ENCODE measurements around the gene JARID2. TPM values are rescaled to one million over a fixed set of nuclear protein-coding genes. Genes with fewer than 3 reads are reported as not detected.

Gene JARID2
- total and polyA plus RNA-seq, 9 of the 15 experiments (the other 6 are each of a cell fraction or from before 2014, with no cell fraction given): 5.0 to 29.0 (median 15.6) TPM

DNA sequence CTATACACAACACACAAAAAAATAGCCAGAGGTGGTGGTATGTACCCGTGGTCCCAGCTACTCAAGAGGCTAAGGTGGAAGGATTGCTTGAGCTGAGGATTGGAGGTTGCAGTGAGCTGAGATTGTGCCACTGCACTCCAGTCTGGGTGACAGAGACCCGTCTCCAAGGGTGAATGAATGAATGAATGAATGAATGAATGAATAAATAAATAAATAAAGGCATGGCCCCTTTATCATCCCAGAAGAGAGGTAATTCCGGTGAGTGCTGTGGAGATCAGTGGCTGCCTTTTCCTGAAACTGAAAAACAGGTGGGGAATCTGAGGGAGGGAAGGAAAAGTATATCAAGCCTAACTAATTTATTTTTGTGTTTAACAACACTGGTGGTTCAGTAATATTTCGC, 90.0 kb downstream of the JARID2 start:
- no TSS peak for BruUV-seq (replicated peaks)
- FAIRE-seq: no peak
- peaks cover 9% of the 10 kb centered on the region for H3K9me1 ChIP-seq (ENCODE audit: control insufficient read depth, insufficient read depth, low read length)
- peaks cover 94% of the 10 kb centered on the region for H3K79me2 ChIP-seq (ENCODE audit: control insufficient read depth, insufficient read depth, low read length)
- CTCF ChIA-PET (ENCODE audit: low intra/inter-chr PET ratio): no interaction called here
- H3K4me1 ChIP-seq (replicated peaks in 1 of 2; ENCODE audit: control insufficient read depth in 2 of 2, insufficient read depth in 2 of 2, low read length in 2 of 2): peaks cover 19 to 39% of the 10 kb centered on the region in 2 experiments
- TF ChIP-seq TRIM24 (IDR thresholded peaks at IDR 0.05): no peak
- TF ChIP-seq ZNF24 (IDR thresholded peaks at IDR 0.05): peak; percentile 92
- no peak for ATAC-seq
- H4K20me1 ChIP-seq (replicated peaks; ENCODE audit: control insufficient read depth, insufficient read depth, low read length): peaks cover 62% of the 10 kb centered on the region
- no peaks in the 10 kb centered on the region for H3K9me3 ChIP-seq (replicated peaks; ENCODE audit: control insufficient read depth, insufficient read depth, low read depth, low read length)
- DNase-seq (ENCODE audit: extremely low read depth in 1 of 4, low spot score in 3 of 4): no peak
- WGBS (ENCODE audit: insufficient coverage, low coverage, missing lambda C conversion rate): 66% methylated on average over 4 of the region's 4 CpGs
- H3K27me3 ChIP-seq (ENCODE audit: control insufficient read depth in 2 of 2, insufficient read depth in 2 of 2, low read length in 2 of 2): no peaks in the 10 kb centered on the region
- in situ Hi-C loops (cut with MboI): no loop called here
- H2AFZ ChIP-seq (ENCODE audit: low read depth, low read length): no peak overlapping the region
- H3K4me2 ChIP-seq (ENCODE audit: insufficient read depth, low read length): no peak overlapping the region
- H3K27ac ChIP-seq (ENCODE audit: extremely low read depth, low read depth, low read length): no peak overlapping the region
- H3K9ac ChIP-seq (ENCODE audit: insufficient read depth in 1 of 2, low read depth in 2 of 2, low read length in 2 of 2): no peak overlapping the region
- H3K36me3 ChIP-seq (ENCODE audit: control insufficient read depth, insufficient read depth, low read length): no peaks in the 10 kb centered on the region; the same call in 2 of the 3 replicates
- H3K4me3 ChIP-seq: no peak overlapping the region
- intact Hi-C loops (cut with micrococcal nuclease): loop anchor here (5.0 kb wide), 1 partner anchor 84 kb away; no protein-coding TSS in a partner anchor
- POLR2A ChIA-PET: interaction anchor here (0.7 to 1.4 kb wide), 4 partner anchors 8 to 46 kb away, joined by 3 to 4 read pairs (median 4); no protein-coding TSS in a partner anchor

DNA sequence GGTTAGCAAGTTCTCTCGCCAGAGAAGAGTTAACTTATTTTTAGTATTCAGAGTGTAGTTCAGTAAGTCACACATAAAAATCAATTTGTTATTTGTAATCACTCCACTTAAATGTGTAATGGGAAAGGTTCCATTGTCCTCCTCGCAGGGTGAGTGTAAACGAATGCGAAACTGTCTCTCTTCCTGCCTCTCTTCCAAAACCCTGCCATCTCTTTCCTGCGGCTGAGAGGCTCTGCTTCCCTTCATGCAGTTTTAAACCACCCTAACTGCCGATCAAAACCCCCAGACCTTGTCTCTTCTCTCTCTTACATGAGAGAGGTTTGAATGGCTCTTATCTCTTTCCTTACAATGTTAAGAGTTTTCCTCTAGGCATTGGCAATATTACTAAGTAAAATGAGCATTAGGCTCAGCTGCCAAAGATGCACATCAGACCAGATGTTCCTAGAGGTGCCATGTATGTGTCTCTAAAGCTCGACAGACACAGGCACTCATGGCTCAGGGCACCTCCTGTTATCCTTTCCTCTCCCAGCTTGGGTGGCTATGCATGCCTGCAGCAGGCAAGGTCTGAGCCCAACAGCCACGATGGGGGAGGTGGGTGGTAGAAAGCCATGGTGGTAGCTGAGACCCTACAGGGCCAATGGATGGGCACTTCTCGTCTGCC, 91.2 kb downstream of the JARID2 start:
- no TSS peak for BruUV-seq (replicated peaks)
- H3K4me3 ChIP-seq: no peak overlapping the region
- H3K4me2 ChIP-seq (ENCODE audit: insufficient read depth, low read length): peak overlapping the region; percentile 35; the same call in 1 of the 2 replicates
- TF ChIP-seq, protein P1, sequence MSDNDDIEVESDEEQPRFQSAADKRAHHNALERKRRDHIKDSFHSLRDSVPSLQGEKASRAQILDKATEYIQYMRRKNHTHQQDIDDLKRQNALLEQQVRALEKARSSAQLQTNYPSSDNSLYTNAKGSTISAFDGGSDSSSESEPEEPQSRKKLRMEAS (CRISPR knock-in tag; IDR thresholded peaks at IDR 0.05): peak; percentile 14; the same call in 1 of the 2 replicates
- no peak for TF ChIP-seq SMAD3 (CRISPR knock-in tag; conservative IDR thresholded peaks at IDR 0.05)
- 0 out of 4 replicates have a peak, but pooled peaks of 1 of the 2 experiments have one; percentile 33 for TF ChIP-seq TEAD1 (CRISPR knock-in tag; IDR thresholded peaks at IDR 0.05)
- no peak for TF ChIP-seq ZBTB17 (CRISPR knock-in tag; IDR thresholded peaks at IDR 0.05)
- no peak for TF ChIP-seq CREBBP (IDR thresholded peaks at IDR 0.05; ENCODE audit: low read depth, low read length)
- 43% methylated on average over 9 of the region's 9 CpGs for WGBS (ENCODE audit: insufficient coverage, low coverage, missing lambda C conversion rate)
- H3K9ac ChIP-seq (ENCODE audit: insufficient read depth in 1 of 2, low read depth in 2 of 2, low read length in 2 of 2): peak overlapping the region in 1 of 2 experiments; percentile 53; a peak in 1 of 4 replicates
- no peaks in the 10 kb centered on the region for H3K27me3 ChIP-seq (ENCODE audit: control insufficient read depth in 2 of 2, insufficient read depth in 2 of 2, low read length in 2 of 2)
- peaks cover 9% of the 10 kb centered on the region for H3K9me1 ChIP-seq (ENCODE audit: control insufficient read depth, insufficient read depth, low read length)
- FAIRE-seq: no peak
- intact Hi-C loops (cut with micrococcal nuclease) (loop anchor here (5.0 kb wide), 1 partner anchor 85 kb away; no protein-coding TSS in a partner anchor), in situ Hi-C loops (cut with MboI) (no loop called here)
- H3K27ac ChIP-seq (ENCODE audit: extremely low read depth, low read depth, low read length): no peak overlapping the region
- no peaks in the 10 kb centered on the region; the same call in 2 of the 3 replicates for H3K36me3 ChIP-seq (ENCODE audit: control insufficient read depth, insufficient read depth, low read length)
- H3K79me2 ChIP-seq (ENCODE audit: control insufficient read depth, insufficient read depth, low read length): peaks cover 94% of the 10 kb centered on the region
- H2AFZ ChIP-seq (ENCODE audit: low read depth, low read length): no peak overlapping the region
- H3K9me3 ChIP-seq (replicated peaks; ENCODE audit: control insufficient read depth, insufficient read depth, low read depth, low read length): no peaks in the 10 kb centered on the region
- DNase-seq (ENCODE audit: extremely low read depth in 1 of 4, low spot score in 3 of 4): no peak
- H4K20me1 ChIP-seq (replicated peaks; ENCODE audit: control insufficient read depth, insufficient read depth, low read length): peaks cover 61% of the 10 kb centered on the region
- ChIA-PET CTCF (ENCODE audit: low intra/inter-chr PET ratio) (no interaction called here), POLR2A (interaction anchor here (0.9 to 1.4 kb wide), 3 partner anchors 9 to 33 kb away, joined by 3 to 4 read pairs (median 3); no protein-coding TSS in a partner anchor)
- H3K4me1 ChIP-seq (replicated peaks in 1 of 2; ENCODE audit: control insufficient read depth in 2 of 2, insufficient read depth in 2 of 2, low read length in 2 of 2): peaks cover 19 to 43% of the 10 kb centered on the region in 2 experiments; a peak in 4 of 5 replicates
- ATAC-seq: peak; percentile 6; the same call in 2 of the 3 replicates

All from K562 (cell line).